Activated CD8-positive, alpha-beta memory T cell treated with anti-CD3 and anti-CD28 coated beads, Interleukin-2, amount 50 U/mL, for 48 hours (primary cell): ENCODE data around the gene GRPEL2.

Experiments used
- DNase-seq: peaks from one replicate; pipeline ENCODE4 v3.0.0-alpha.2; 2020

GRPEL2 gene, protein sequence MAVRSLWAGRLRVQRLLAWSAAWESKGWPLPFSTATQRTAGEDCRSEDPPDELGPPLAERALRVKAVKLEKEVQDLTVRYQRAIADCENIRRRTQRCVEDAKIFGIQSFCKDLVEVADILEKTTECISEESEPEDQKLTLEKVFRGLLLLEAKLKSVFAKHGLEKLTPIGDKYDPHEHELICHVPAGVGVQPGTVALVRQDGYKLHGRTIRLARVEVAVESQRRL

GRCh38 chr5:149345147-149345891 lies at the start of gene GRPEL2:
Gene GRPEL2 (plus strand): TSS chr5:149345499. CDS start chr5:149345540, 41 bp downstream.
- peak; percentile 95 for DNase-seq

DNA sequence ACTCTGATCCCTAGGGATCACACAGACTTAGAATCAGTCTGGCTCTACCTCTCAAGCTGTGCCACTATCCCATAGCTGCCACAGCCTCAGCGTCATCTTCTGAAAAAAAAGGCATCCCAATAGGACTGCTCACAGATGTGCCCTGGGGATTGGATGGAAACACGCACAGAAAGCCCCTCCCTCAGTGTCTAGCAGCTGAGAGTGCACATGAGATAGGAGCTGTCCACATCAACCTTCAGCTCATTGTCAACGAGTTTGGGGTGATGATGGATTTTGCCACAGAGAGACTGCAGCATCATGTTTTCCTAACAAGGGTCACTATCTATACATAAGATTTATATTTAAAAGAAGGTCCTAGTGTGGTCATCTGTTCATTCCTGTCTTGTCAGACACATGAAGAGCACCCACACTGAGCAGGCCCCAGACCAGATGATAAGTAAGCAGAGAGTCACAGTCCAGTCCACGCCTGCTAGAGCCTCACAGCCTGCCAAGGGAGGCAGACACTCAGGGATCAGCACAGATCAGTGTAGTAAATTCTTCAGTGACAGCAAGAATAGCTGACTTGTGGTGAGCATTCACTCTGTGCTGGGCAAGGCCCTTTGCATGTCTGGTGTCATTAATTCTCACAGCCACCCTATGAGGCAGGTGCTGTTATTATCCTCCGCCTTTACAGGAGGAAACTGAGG lies 47.8 kb upstream of the GRPEL2 start:
- no peak for DNase-seq

GRCh38 chr5:149298163-149298562 lies 47.1 kb upstream of the GRPEL2 start:
- no peak for DNase-seq

DNA sequence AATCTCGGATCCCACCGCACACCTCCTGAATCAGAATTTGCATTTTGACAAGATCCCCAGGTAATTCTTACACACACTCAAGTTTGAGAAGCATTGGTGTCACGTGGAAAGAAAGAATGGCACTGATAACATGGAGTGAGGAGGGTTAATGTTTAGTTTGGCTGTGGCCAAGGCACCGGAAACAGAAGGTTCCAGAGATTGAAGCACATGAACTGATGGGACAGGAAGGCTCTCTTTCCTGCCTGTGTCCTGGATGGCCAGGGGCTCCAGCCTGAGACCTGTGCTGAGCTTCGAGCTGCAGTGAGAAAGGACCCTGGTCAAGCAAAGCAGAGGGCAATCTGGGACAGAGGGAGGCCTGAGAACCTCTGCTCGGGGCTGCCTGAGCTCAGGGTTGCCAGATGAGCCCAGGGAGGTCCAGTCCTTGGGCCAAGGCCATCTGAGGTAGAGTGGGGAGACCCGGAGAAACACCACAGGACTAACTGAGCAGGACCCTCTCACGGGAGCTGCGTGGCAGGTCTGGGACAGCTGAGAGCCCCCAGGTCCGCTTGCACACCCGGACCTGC lies 46.4 kb upstream of the GRPEL2 start:
- no peak for DNase-seq

- no peak for DNase-seq
Measured at GRCh38 chr5:149299451-149300054, 45.7 kb upstream of the GRPEL2 start.

DNA sequence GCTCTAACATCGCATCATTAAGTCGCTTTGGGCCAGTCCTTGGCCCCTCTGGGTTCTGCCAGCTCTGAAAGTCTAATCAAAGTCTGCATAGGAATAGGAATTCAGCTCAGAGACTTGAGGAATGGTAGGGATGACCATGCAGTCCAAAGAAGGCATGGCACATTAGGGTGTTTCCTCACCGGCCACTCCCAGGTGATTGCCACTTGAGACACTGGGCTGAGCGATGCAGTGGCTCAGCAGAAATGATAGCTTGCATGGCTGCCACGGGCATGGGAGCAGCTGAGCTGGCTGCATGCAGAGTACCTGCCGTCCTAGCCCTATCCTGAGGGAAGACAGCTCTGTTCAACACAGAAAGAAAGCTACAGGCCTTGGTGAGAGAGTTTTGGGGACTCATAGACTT lies 44.9 kb upstream of the GRPEL2 start:
- no peak for DNase-seq

DNA sequence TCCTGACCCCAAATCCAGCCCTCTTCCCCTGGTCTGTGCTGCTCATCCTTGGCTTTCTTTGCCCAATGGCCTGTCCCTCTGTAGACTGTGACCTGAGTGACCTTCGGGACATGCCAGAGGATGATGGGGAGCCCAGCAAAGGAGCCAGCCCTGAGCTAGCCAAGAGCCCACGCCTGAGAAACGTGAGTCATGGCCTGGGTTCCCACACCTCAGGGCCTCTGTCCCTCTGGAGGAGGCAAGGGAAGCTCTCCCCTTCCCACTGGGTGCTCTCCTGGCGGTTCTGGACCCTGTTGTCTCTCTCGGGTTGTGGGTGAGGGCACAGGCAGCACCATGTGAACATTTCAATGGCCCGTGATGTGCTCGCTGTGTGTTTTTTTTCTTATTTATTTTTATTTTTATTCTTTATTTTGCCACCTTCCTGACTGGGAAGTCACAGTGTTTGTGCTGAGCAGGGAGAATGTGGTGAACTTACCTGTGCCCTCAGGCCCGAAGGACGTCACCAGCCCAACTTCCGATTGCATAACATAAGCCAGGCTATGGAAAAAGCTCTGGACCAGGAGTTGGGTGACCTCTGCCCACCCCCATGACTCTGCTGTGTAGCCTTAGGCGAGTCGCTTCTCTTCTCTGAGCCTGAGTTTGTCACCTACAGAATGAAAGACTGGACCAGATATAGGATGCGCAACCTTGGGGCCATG lies 44.1 kb upstream of the GRPEL2 start:
- DNase-seq = no peak

DNA sequence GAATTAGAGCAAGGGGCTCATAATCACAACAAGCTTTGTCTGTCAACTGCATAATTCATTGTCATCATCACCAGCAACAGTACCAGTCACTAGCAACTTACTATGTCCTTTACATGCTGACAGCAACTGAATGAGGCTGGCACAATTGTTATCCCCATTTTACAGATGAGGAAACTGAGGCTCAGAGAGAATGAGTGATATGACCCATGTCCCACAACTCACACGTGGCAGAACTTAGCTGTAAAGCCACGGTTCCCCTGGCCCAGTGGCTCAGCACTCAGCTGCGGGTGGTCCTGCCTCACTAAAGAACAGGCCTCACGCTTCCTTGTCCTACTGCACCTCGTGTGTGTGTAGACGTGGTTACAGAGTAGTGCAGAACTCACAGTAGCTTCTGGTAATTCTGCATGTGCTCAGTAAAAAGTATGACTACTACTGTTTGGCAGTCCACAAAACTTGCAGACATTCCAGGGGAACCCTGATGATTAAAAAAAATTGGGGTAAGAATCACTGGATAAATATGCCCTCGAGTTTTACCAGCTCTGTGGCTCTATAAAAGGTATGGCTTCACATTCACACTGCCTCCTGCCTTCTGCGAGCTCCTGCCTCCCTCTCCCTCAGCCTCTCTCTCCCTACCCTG lies 43.4 kb upstream of the GRPEL2 start:
- no peak for DNase-seq

- DNase-seq = no peak
Measured at GRCh38 chr5:149302641-149303040, 42.7 kb upstream of the GRPEL2 start.

- no peak for DNase-seq
Measured at GRCh38 chr5:149303210-149303609, 42.1 kb upstream of the GRPEL2 start.

- no peak for DNase-seq
Measured at GRCh38 chr5:149304195-149305078, 40.9 kb upstream of the GRPEL2 start.

DNA sequence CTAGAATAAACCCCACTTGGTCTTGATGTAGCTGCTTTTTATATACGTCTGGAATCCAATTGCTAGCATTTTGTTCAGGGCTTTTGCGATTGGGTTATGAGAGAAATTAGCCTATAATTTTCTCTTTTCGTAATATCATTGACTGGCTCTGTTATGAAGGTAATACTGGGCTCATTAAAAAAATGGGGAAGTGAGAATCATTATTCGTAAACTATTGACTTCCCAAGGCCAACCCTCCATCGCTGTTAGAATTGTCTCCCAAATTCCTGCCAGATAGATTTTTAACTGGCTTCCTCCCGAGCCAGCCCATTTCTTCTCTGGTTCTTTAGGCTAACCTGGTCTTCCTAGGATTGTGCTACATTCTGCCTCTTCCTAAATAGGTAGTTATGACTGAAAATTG lies 35.9 kb upstream of the GRPEL2 start:
- DNase-seq = no peak

- DNase-seq = no peak
Measured at GRCh38 chr5:149310488-149310887, 34.8 kb upstream of the GRPEL2 start.

DNA sequence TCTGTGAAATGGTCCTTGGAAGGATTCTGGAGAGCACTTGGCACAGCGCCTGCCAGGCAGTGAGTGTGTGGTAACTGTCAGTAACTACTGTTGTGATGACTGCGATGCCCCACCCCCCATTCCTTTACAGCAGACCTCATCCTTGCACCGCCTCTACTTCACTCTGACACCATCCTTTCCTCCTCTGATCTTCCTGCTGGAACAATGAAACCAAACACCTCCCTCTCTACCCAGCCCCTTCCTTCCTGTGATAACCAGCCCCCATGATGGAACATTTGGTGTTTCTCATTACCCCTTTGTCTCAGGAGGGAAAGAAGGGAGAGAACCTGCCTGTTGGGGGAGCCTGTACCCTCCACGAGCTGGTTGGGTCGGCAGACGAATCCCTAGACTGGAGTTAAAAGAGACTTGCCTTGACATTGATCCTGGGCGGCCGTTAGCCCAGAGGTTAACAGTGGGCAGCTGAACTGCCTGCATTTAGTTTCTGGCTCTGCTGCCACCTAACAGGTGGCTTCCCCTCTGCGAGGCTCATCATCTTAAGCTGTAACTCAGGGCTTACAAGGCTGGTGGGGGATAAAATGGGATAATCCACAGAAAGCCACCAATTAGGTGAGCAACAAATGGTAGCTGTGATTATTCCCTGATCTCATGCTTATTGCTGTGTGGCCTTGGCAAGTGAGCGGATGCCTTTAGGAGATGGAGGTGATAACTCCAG lies 34.2 kb upstream of the GRPEL2 start:
- DNase-seq = no peak

GRCh38 chr5:149313151-149313841 lies 32.0 kb upstream of the GRPEL2 start:
- DNase-seq = no peak

DNA sequence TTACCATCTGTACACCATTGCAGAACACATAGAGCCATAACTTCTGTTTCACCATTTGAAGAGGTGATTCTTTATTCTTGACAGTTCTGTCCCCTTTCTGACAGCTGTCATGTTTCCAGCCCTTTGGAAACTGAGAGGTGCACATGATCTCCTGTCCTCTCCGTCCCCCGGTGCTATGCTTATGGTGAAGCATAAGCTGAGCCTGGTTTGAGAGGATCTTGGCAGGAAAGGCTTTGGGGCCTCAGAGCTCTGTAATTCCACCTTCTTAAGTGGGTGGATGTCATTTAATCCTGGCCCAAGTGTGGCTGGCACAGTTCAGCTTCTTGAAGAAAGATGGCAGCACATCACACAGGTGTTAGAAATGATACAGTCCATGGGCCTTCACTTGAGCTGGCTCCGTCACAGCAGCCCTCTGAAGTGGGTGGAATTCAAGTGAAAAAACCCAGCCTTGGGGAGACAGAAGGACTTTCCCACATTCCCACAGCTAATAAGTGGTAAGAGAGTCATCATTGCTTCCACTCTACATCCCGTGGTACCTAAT lies 30.7 kb upstream of the GRPEL2 start:
- DNase-seq = no peak

- no peak for DNase-seq
Measured at GRCh38 chr5:149315753-149316152, 29.5 kb upstream of the GRPEL2 start.

GRCh38 chr5:149317281-149318048 lies 27.8 kb upstream of the GRPEL2 start:
- no peak for DNase-seq

- DNase-seq = no peak
Measured at GRCh38 chr5:149319174-149319573, 26.1 kb upstream of the GRPEL2 start.
